IPS-20b (cell line): Measurements from ENCODE around the gene TMEM161A.
"Not testable (repeated sequence)": the region's sequence is repeated elsewhere in the genome, so short reads cannot be mapped to it uniquely, and the experiment has no call there.

Experiments
- H3K27ac ChIP-seq: one replicate; pipeline ENCODE4 v1.5.1; 2013; ENCODE audit warnings: low read length
- H3K27me3 ChIP-seq: 2 replicates; pipeline ENCODE4 v1.6.1; 2013; ENCODE audit warnings: mild to moderate bottlenecking, low read length, inconsistent platforms; ENCODE audit not compliant: insufficient read depth
- H3K36me3 ChIP-seq: 2 replicates; pipeline ENCODE4 v1.6.1; 2013; ENCODE audit warnings: low read depth, mild to moderate bottlenecking, inconsistent platforms, low read length, moderate library complexity; ENCODE audit not compliant: insufficient read depth
- H3K4me1 ChIP-seq: 2 replicates; pipeline ENCODE4 v1.6.1; 2013; ENCODE audit warnings: mild to moderate bottlenecking, control low read depth, inconsistent platforms, low read length, moderate library complexity; ENCODE audit not compliant: insufficient read depth
- H3K4me3 ChIP-seq: 2 replicates; pipeline ENCODE4 v1.5.1; 2013; ENCODE audit warnings: mild to moderate bottlenecking, low read length, inconsistent platforms
- H3K9ac ChIP-seq: 2 replicates; pipeline ENCODE4 v1.6.1; 2013; ENCODE audit warnings: low read depth, mild to moderate bottlenecking, inconsistent platforms, low read length, moderate library complexity
- H3K9me3 ChIP-seq: 2 replicates; pipeline ENCODE4 v1.6.1; 2013; ENCODE audit warnings: mild to moderate bottlenecking, low read depth, low read length, inconsistent platforms; ENCODE audit not compliant: insufficient read depth

TMEM161A gene

GRCh38 chr19:19152668-19153384, 14.5 kb upstream of the TMEM161A start:
- Histone ChIP-seq H3K9ac (no peak overlapping the region), H3K27me3 (no peaks in the 10 kb centered on the region; the same call in 1 of the 2 replicates), H3K36me3 (no peaks in the 10 kb centered on the region), H3K9me3 (no peaks in the 10 kb centered on the region), H3K4me1 (no peaks in the 10 kb centered on the region), H3K27ac (no peak overlapping the region), H3K4me3 (no peak overlapping the region)

- Histone ChIP-seq H3K9me3 (no peaks in the 10 kb centered on the region), H3K27me3 (no peaks in the 10 kb centered on the region), H3K4me3 (no peak overlapping the region), H3K4me1 (no peaks in the 10 kb centered on the region), H3K27ac (no peak overlapping the region), H3K9ac (no peak overlapping the region), H3K36me3 (no peaks in the 10 kb centered on the region)
Observed at GRCh38 chr19:19151418-19151817, 13.1 kb upstream of the TMEM161A start.

GRCh38 chr19:19149435-19149834, 11.2 kb upstream of the TMEM161A start:
- no peaks in the 10 kb centered on the region for H3K36me3 ChIP-seq
- H3K27ac ChIP-seq, result no peak overlapping the region

GRCh38 chr19:19148504-19148903, 10.2 kb upstream of the TMEM161A start:
- not testable (repeated sequence) for H3K27ac ChIP-seq, H3K27me3 ChIP-seq, H3K9ac ChIP-seq, H3K36me3 ChIP-seq, H3K9me3 ChIP-seq, H3K4me1 ChIP-seq, H3K4me3 ChIP-seq

More at GRCh38 chr19:19149435-19149834, 11.2 kb upstream of the TMEM161A start:
- H3K27me3 ChIP-seq, result no peaks in the 10 kb centered on the region
- H3K4me3 ChIP-seq, result no peak overlapping the region
- H3K4me1 ChIP-seq, result no peaks in the 10 kb centered on the region
- H3K9ac ChIP-seq, result no peak overlapping the region
- no peaks in the 10 kb centered on the region for H3K9me3 ChIP-seq

GRCh38 chr19:19147344-19147743, 9.1 kb upstream of the TMEM161A start:
- Histone ChIP-seq H3K27me3 (no peaks in the 10 kb centered on the region), H3K4me3 (no peak overlapping the region), H3K4me1 (no peaks in the 10 kb centered on the region), H3K27ac (no peak overlapping the region), H3K9ac (no peak overlapping the region), H3K36me3 (no peaks in the 10 kb centered on the region), H3K9me3 (no peaks in the 10 kb centered on the region)

GRCh38 chr19:19146865-19147264, 8.6 kb upstream of the TMEM161A start:
- no peak overlapping the region for H3K4me3 ChIP-seq
- no peaks in the 10 kb centered on the region for H3K9me3 ChIP-seq
- H3K27ac ChIP-seq, result no peak overlapping the region
- no peaks in the 10 kb centered on the region for H3K4me1 ChIP-seq
- no peaks in the 10 kb centered on the region for H3K36me3 ChIP-seq
- H3K9ac ChIP-seq, result no peak overlapping the region
- H3K27me3 ChIP-seq, result no peaks in the 10 kb centered on the region

- Histone ChIP-seq H3K36me3 (no peaks in the 10 kb centered on the region), H3K4me3 (no peak overlapping the region; the same call in 1 of the 2 replicates), H3K9me3 (no peaks in the 10 kb centered on the region), H3K27me3 (peaks cover 2% of the 10 kb centered on the region), H3K4me1 (no peaks in the 10 kb centered on the region), H3K27ac (no peak overlapping the region), H3K9ac (no peak overlapping the region)
Observed at GRCh38 chr19:19145684-19146608, 7.7 kb upstream of the TMEM161A start.

GRCh38 chr19:19145281-19145680, 7.0 kb upstream of the TMEM161A start:
- no peaks in the 10 kb centered on the region for H3K4me1 ChIP-seq

GRCh38 chr19:19142347-19142746, 4.1 kb upstream of the TMEM161A start:
- Histone ChIP-seq H3K4me1 (no peaks in the 10 kb centered on the region), H3K27me3 (peaks cover 17% of the 10 kb centered on the region), H3K4me3 (no peak overlapping the region), H3K36me3 (no peaks in the 10 kb centered on the region), H3K9ac (no peak overlapping the region), H3K27ac (no peak overlapping the region), H3K9me3 (no peaks in the 10 kb centered on the region)

More at GRCh38 chr19:19145281-19145680, 7.0 kb upstream of the TMEM161A start:
- Histone ChIP-seq H3K9me3 (no peaks in the 10 kb centered on the region), H3K27me3 (peaks cover 8% of the 10 kb centered on the region), H3K9ac (no peak overlapping the region), H3K27ac (no peak overlapping the region), H3K4me3 (no peak overlapping the region), H3K36me3 (no peaks in the 10 kb centered on the region)

GRCh38 chr19:19140476-19140875, 2.2 kb upstream of the TMEM161A start:
- Histone ChIP-seq H3K27ac (no peak overlapping the region), H3K4me3 (no peak overlapping the region), H3K4me1 (no peaks in the 10 kb centered on the region), H3K9ac (no peak overlapping the region), H3K36me3 (no peaks in the 10 kb centered on the region), H3K27me3 (peaks cover 23% of the 10 kb centered on the region), H3K9me3 (no peaks in the 10 kb centered on the region)

GRCh38 chr19:19139876-19140229, 1.6 kb upstream of the TMEM161A start:
- H3K27ac ChIP-seq, result no peak overlapping the region
- no peaks in the 10 kb centered on the region for H3K4me1 ChIP-seq
- no peak overlapping the region for H3K4me3 ChIP-seq
- no peaks in the 10 kb centered on the region for H3K9me3 ChIP-seq
- no peak overlapping the region for H3K9ac ChIP-seq
- no peaks in the 10 kb centered on the region for H3K36me3 ChIP-seq
- peaks cover 23% of the 10 kb centered on the region for H3K27me3 ChIP-seq
